OCI-LY3 (cell line): Measurements from ENCODE around the gene VGLL4.

Experiments used
- CTCF ChIP-seq: fragments of 200-600, 300-600 bp; sonication (generic); IDR thresholded peaks from 2 replicates; pipeline ENCODE4 v1.5.1; 2014; ENCODE audit warnings: antibody characterized with exemption, low read length, low read depth
- EZH2phosphoT487 ChIP-seq: fragments of 200-600 bp; shearing (Covaris generic); IDR thresholded peaks from 2 replicates; pipeline ENCODE4 v1.6.1; 2018; ENCODE audit warnings: antibody characterized with exemption, mixed run types, low read depth

- no peak for TF ChIP-seq CTCF
- TF ChIP-seq EZH2phosphoT487: no peak
Observed at GRCh38 chr3:11634081-11634635, 9.6 kb downstream of the VGLL4 start.
